ENCODE results near the gene PPP2R5C.

PPP2R5C gene

DNA sequence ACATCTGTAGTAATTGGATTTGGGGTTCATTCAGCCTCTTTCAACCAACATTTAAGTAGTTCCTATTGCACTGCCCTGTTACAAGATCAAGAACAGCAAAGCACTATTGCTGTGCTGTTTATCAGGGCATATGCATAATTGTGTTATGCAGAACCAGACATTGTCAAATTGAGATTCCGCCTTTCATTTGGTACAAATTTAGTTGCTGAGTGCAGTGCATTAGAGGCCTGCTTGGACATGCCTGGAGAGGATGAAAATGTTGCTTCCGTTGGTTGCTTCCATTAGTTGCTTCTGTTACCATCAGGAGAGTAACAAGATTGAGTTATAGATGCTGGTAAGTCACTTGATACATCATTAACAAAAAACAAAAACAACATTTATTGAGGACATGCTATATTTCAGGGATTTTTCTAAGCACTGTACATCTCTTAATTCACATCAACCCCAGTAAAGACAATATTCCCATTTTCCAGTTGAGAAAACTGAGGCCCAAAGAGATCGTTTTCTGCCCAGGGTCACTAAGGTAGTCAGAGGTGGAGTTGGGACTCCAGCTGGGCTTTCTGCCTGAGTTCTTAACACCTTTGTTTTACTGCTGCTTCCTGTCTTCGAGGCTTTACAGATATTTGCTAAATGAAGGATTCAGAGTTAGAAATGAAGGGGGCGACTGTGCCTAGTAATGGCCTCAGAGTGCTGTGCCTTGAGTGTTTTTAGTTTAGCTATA lies 79.3 kb downstream of the PPP2R5C start:
- no peak for DNase-seq (ENCODE audit: low read depth in 3 of 3)

DNA sequence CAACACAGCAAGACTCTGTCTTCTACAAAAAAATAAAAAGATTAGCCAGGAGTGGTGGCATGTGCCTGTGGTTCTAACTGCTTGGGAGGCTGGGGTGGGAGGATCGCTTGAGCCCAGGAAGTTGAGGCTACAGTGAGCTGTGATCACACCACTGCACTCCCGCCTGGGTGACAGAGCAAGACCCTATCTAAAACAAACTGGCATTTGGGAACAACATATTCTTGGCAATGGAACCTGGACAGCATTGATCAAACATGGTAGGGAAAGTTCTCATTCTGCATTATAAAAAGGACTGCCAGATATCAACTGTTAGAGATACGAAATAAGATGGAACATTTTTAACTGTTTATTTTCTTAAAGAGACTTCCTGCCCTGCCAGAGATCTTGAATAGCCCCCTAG lies 81.5 kb downstream of the PPP2R5C start:
- DNase-seq (ENCODE audit: low read depth in 3 of 3), result no peak

GRCh38 chr14:101843665-101844064 lies 82.2 kb downstream of the PPP2R5C start:
- peak in 1 of 3 experiments; percentile 31 for DNase-seq (ENCODE audit: low read depth in 3 of 3)

- no peak for DNase-seq (ENCODE audit: low read depth in 3 of 3)
Observed at GRCh38 chr14:101844219-101844618, 82.7 kb downstream of the PPP2R5C start.

DNA sequence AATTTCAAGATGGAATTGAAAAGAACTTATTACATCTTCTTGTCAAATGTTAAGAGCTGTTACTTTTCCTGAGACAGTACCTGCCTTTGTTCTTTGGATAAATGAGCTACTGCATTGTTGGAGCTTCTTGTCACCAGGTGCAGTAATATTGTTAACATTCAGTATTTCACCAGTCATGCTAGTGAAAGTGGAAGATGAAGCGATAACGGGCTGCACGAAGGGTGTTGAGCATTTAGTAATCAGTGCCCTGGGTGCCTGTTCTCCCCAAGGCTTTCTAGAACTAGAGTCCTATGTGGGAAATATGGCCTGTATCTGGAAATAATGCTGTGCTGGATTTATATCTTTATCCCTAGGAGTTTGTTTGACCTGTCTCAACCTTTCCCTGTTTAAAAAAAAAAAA lies 83.2 kb downstream of the PPP2R5C start:
- DNase-seq (ENCODE audit: low read depth in 3 of 3), result no peak

- DNase-seq (ENCODE audit: low read depth in 3 of 3), result no peak
Observed at GRCh38 chr14:101845496-101845895, 84.0 kb downstream of the PPP2R5C start.

DNA sequence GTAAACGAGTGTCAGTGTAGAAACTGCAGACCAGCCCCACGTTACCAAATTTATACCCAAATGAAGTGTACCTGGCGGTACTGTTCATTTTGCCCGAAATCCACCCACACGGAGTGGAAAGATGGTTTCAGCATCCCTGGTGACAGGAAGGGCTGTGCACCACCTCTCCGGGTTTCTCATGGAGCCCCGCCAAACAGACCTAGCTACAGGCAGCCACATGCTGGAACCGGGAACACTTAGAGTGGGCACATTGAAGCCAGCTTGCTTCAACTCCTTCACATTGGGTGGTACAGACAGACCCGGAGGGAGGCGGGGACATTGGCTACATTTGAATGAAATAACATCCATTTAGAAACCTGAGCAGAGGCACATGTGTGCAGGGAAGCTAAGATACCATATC lies 84.4 kb downstream of the PPP2R5C start:
- no peak for DNase-seq (ENCODE audit: low read depth in 3 of 3)

GRCh38 chr14:101849125-101849524 lies 87.6 kb downstream of the PPP2R5C start:
- DNase-seq (ENCODE audit: low read depth in 3 of 3), result no peak

DNA sequence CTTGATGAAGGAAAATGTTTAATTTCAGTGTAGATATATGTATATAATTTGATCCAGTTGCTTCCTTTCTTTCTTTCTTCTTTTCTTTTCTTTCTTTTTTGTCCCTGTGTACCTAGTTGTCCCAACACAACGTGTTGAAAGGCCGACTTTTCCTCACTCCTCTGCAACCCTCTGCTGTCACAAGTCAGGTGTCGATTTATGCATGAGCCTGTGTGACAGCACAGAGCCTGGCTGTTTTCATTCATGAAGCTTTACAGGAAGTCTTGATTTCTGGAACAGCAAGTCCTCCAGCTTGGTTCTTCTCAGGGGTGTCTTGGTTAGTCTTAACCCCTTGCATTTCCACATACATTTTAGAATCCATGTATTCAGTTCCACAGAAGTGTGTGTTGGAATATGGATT lies 88.1 kb downstream of the PPP2R5C start:
- no peak for DNase-seq (ENCODE audit: low read depth in 3 of 3)

DNA sequence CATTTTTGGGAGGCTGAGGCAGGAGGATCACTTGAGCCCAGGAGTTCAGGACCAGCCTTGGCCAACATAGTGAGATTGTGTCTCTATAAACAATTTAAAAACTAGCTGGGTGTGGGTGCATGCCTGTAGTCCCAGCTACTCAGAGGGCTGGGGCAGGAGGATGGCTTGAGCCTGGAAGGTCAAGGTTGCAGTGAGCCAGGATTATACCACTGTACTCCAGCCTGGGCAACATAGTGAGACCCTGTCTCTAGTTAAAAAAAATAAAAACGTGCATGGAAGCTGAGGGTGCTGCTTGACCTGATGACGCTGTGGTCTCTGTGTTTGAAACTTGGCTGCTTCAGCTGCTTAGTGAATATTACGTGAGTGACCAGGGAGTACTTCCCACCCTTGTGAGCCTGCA lies 89.7 kb downstream of the PPP2R5C start:
- DNase-seq (ENCODE audit: low read depth in 3 of 3), result no peak

DNA sequence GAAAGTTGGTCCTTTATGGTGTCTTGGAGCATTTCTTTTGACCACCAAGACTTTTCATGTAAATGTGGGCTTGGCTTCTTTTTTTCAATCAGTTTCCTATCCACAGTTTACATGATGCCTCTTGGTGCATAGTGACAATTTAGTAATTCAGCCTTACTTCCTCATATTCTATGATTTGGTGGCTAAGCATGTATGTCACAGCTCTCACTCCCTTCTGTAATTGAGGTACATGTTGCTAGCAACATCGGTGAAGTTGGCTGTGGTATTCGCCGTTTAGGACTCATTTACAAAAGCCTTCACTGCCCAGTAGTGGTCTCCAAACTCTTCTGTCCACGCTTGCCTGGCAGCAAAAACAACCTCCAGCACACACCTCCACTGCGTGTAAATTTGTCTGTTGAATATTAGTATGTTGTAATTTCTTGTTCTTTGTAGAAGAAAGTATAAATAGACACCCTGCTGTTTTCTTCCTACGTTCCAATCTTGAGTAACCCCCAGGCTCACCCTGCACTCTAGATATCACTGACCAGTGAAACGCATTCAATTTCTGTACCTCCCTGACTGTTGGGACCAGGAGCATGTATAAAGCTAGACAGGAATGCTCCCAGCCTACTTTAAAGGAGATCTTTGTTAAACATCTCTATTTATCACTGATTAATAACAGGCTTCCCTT lies 90.4 kb downstream of the PPP2R5C start:
- no peak for DNase-seq (ENCODE audit: low read depth in 3 of 3)

DNA sequence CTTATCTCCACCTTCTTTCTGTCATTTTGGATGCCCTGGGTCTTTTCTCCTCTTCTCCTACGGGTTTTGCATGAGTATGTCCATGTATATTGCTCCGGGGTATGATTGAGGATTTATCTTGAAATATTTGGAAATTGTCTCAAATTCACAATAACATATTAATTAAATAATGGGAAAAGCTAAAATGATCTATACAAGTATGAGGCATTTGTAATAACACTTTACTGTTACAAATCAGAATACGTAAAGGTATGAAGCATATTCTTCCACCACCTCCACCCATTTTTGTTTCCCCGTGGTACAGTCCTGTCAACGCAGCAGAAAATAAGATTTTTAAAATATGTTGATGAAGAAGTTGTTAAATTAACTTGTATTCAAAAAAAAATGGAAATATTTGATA lies 91.3 kb downstream of the PPP2R5C start:
- no peak for DNase-seq (ENCODE audit: low read depth in 3 of 3)

DNA sequence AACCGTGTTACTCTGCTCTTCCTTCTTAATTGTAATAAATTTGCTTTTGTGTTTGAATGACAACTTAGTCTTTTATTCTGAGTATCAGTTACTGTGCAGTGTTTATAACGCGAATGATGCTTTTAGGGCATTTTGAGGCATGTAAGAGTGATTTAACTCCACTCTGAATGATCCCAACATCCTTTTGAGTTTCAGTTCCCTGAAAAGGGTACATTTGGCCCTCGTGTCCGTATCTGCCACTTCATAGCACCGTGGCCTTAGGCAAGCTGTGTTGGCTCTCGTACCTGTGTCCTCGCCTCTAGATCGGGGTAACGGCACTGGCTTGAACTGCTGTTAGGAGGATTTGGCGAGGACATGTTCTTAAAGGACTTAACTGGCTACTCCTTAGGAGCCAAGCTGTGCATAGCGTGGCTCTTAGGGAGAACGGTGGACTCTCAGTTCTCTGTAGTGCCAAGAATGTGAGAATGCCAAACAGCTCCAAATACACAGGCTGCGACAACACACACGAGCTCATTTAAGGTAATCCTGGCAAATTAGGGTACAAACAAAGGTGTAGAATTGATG lies 92.0 kb downstream of the PPP2R5C start:
- DNase-seq (ENCODE audit: low read depth in 3 of 3), result no peak

DNA sequence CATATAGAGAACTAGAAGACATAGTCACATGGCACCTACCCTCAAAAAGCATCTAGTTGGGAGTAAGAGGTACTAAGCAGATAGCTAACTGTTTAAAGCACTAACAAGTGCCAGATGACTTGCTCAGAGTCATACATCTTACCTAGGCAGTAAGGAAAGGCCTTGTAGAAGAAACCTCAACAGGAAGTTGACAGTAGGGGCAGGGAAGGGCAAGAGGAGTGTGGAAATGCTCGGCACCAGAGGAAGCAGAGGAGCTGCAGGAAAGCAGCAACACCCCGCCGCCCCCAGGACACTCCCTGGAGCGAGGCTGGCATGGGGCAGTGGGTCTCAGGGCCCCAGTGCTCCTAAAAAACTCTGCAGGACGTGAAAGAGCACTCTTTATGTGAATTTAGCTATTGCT lies 92.9 kb downstream of the PPP2R5C start:
- DNase-seq (ENCODE audit: low read depth in 3 of 3), result no peak

- no peak for DNase-seq (ENCODE audit: low read depth in 3 of 3)
Observed at GRCh38 chr14:101855958-101856357, 94.4 kb downstream of the PPP2R5C start.

DNA sequence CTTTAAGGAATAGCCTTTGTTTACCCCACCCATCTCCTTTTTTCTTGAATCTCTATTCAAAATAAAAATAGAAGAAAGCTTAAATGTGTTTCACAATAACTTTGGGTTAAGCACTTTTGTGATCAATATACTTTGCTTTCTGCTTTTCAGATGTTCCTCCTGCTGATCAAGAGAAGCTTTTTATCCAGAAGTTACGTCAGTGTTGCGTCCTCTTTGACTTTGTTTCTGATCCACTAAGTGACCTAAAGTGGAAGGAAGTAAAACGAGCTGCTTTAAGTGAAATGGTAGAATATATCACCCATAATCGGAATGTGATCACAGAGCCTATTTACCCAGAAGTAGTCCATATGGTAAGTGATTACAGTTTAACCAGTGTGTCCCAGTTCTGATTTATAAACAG lies 95.0 kb downstream of the PPP2R5C start:
- no peak for DNase-seq (ENCODE audit: low read depth in 3 of 3)

- no peak for DNase-seq (ENCODE audit: low read depth in 3 of 3)
Observed at GRCh38 chr14:101857226-101857625, 95.7 kb downstream of the PPP2R5C start.

DNA sequence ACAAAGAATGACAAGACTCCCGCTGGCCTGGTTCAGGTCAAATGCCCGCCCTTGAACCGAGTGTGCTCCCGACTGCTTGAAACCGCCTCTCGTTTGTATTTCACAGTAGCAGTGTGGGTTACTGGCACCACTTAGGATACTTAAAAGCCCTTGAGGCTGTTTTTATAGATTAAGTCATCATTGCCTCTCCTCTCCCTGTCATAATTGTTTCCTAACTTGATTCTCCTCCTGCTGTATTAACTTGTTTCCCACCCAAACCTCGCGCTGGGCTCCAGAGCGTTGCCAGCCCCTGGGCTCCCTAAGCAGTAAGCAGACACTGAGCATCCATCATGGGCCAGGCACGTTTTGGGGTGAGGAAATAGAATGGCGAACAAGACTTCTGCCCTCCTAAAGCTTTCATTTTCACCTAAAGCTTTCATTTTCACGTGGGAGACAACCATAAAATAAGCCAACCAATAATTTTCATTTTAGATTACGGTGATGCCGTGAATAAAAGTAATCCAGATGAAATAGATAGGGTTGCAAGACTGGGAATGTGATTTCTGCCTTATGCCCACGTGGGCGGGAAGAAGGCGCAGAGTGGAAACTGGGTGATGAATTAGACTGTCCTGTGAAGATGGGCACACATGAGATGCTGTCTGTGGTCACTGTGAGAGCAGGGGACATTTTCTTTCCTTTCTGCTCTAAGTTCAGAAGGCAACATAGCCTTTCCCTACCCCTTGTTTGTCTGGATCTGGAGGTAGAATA lies 97.5 kb downstream of the PPP2R5C start:
- no peak for DNase-seq (ENCODE audit: low read depth in 3 of 3)

GRCh38 chr14:101859538-101859902 lies 98.0 kb downstream of the PPP2R5C start:
- no peak for DNase-seq (ENCODE audit: low read depth in 3 of 3)

GRCh38 chr14:101859958-101860357 lies 98.4 kb downstream of the PPP2R5C start:
- no peak for DNase-seq (ENCODE audit: low read depth in 3 of 3)

DNA sequence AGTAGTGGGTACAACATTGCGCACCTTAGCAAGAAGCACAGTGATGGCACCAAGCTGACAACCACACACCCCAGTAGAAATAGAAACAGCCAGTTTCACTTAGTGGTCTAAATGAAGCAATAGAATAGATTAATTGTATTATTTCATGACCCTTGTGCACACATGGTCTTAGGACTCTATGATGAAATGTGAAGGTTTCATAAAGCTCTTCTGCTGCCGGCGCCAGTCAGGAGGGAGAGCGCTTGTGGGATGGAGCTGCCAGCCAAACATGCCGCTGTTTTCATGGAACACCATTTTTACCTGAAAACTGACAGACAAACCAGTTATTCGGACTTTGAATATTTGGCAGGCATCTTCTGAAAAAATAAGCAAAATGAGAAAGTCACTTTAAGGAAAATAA lies 100.0 kb downstream of the PPP2R5C start:
- DNase-seq (ENCODE audit: low read depth in 3 of 3), result no peak

DNA sequence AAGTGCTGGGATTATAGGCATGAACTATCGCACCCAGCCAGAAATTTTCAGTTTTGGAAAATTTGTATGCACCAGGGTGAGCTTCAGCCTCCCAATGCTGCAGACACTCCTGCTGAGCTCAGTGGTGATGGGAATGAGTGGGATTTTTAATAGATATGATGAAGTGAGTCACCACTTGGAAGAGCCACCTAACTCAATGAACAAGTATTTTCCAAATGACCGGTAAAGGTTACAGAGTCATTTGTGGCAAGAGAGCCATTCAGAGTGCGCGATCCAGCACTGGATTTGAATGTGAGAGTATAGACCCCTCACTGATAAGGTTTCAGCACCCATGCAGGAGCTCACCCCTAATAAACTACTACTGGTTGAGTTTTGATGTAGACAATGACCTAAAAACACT lies 100.7 kb downstream of the PPP2R5C start:
- no peak for DNase-seq (ENCODE audit: low read depth in 3 of 3)

DNA sequence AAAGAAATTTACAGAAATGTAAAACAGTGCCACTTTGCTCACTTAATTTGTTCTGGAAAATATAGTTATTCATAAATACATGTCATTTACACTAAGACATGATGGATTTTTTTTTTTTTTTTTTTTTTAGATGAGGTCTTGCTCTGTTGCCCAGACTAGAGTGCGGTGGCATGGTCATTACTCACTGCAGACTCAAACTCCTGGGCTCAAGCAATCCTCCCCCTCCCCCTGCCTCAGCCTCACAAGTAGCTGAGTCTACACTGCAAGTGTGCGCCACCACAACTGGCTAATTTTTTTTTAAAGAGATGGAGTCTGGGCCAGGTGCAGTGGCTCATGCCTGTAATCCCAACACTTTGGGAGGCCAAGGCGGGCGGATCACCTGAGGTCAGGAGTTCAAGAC lies 101.2 kb downstream of the PPP2R5C start:
- DNase-seq (ENCODE audit: low read depth in 3 of 3), result no peak
